Neural progenitor cell (in vitro differentiated cells): Measurements from ENCODE around the gene SMG7.

Experiments used
- EZH2phosphoT487 ChIP-seq: fragments of 200-600 bp; sonication (generic); IDR thresholded peaks from 2 replicates; pipeline ENCODE4 v1.6.1; 2017; ENCODE audit warnings: antibody characterized with exemption
- TF ChIP-seq, protein P1 (sequence below): fragments of 200-600 bp; sonication (generic); IDR thresholded peaks from 2 replicates; pipeline ENCODE4 v1.5.1; 2017; ENCODE audit warnings: antibody characterized with exemption, mild to moderate bottlenecking

DNA sequence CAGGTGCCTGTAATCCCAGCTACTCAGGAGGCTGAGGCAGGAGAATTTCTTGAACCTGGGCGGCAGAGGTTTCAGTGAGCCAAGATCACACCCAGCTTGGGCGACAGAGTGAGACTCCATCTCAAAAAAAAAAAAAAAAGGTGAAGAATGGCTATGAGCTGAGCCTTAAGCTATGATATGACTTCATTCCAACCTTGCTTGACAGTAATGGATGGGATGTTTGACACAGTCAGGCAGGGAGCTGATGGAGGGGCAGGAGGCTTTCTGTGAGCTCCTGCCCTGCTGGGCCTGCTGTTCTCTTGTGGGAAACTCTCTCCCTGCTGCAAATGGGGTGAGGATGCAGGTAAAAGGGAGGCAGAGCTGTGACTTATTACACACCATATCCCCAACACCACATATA lies 90.4 kb downstream of the SMG7 start:
- TF ChIP-seq, protein P1, sequence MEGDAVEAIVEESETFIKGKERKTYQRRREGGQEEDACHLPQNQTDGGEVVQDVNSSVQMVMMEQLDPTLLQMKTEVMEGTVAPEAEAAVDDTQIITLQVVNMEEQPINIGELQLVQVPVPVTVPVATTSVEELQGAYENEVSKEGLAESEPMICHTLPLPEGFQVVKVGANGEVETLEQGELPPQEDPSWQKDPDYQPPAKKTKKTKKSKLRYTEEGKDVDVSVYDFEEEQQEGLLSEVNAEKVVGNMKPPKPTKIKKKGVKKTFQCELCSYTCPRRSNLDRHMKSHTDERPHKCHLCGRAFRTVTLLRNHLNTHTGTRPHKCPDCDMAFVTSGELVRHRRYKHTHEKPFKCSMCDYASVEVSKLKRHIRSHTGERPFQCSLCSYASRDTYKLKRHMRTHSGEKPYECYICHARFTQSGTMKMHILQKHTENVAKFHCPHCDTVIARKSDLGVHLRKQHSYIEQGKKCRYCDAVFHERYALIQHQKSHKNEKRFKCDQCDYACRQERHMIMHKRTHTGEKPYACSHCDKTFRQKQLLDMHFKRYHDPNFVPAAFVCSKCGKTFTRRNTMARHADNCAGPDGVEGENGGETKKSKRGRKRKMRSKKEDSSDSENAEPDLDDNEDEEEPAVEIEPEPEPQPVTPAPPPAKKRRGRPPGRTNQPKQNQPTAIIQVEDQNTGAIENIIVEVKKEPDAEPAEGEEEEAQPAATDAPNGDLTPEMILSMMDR: no peak
- no peak for TF ChIP-seq EZH2phosphoT487
